B cell (primary cell): Measurements from ENCODE around the gene TRIM46.

Source experiments
- EZH2 ChIP-seq: IDR thresholded peaks from 2 replicates; pipeline ENCODE4 v1.6.1; 2012; ENCODE audit warnings: borderline replicate concordance, low read depth, mild to moderate bottlenecking, moderate library complexity, low read length; ENCODE audit not compliant: insufficient read depth, poor library complexity, severe bottlenecking
- TF ChIP-seq, protein P1 (sequence below): fragments of 200-600 bp; IDR thresholded peaks from one replicate; pipeline ENCODE4 v1.8.0; 2022; ENCODE audit warnings: antibody characterized with exemption, mild to moderate bottlenecking

DNA sequence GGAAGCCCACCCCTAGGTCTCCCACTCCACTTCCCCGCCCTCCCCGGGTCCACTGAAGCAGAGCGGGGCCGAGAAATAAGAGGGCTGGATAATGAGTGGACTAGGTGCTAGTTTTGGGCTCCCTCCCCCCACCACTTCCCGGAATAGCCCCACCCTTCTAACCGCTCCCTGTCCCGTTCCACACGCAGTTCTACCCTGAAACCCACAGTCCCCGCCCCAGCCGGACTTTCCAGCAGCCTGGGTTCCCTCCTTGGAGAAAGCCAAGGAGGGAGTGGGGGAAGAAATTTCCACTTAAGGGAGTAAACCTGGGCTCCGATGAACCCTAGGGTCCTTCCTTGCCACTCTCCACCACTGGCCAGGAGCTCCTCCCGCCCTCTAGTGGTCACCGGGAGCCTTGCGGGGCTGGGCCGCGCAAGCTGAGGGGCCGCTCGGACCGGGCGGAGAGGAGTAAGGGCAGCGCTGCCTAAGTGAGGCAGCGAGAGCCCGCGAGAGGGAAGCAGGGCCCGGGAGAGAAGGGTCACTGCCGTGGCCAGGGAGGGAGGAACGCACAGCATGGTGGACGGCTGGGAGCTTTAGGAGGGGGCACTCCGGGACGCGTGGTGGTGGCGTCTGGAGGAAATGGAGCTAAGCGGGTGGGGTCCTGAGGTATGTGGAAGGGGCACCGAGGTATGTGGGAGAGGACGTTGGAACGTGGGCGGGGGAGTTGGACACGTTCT, 19.8 kb downstream of the TRIM46 start:
- TF ChIP-seq, protein P1, sequence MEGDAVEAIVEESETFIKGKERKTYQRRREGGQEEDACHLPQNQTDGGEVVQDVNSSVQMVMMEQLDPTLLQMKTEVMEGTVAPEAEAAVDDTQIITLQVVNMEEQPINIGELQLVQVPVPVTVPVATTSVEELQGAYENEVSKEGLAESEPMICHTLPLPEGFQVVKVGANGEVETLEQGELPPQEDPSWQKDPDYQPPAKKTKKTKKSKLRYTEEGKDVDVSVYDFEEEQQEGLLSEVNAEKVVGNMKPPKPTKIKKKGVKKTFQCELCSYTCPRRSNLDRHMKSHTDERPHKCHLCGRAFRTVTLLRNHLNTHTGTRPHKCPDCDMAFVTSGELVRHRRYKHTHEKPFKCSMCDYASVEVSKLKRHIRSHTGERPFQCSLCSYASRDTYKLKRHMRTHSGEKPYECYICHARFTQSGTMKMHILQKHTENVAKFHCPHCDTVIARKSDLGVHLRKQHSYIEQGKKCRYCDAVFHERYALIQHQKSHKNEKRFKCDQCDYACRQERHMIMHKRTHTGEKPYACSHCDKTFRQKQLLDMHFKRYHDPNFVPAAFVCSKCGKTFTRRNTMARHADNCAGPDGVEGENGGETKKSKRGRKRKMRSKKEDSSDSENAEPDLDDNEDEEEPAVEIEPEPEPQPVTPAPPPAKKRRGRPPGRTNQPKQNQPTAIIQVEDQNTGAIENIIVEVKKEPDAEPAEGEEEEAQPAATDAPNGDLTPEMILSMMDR, result peak; percentile 94
- no peak for TF ChIP-seq EZH2
